GM21367 (cell line): ENCODE data around the gene RBFOX2.

Source experiments
- ATAC-seq: cut with Tn5 transposase; IDR thresholded peaks from one replicate; pipeline ENCODE4 v1.9.1; 2021; ENCODE audit not compliant: unreplicated experiment

RBFOX2 gene

GRCh38 chr22:35947794-35948425 is 80.7 kb downstream of the RBFOX2 start:
- ATAC-seq = no peak

- no peak for ATAC-seq
Measured at GRCh38 chr22:35944458-35944857, 84.2 kb downstream of the RBFOX2 start.

GRCh38 chr22:35940166-35940565 is 88.5 kb downstream of the RBFOX2 start:
- ATAC-seq = no peak

- ATAC-seq = no peak
Measured at GRCh38 chr22:35938226-35938625, 90.4 kb downstream of the RBFOX2 start.

- no peak for ATAC-seq
Measured at GRCh38 chr22:35930933-35931332, 97.7 kb downstream of the RBFOX2 start.

GRCh38 chr22:35928285-35928798 is 100.3 kb downstream of the RBFOX2 start:
- no peak for ATAC-seq

- ATAC-seq = no peak
Measured at GRCh38 chr22:35923026-35923425, 105.6 kb downstream of the RBFOX2 start.

GRCh38 chr22:35921777-35922176 is 106.8 kb downstream of the RBFOX2 start:
- ATAC-seq = no peak

GRCh38 chr22:35921044-35921443 is 107.6 kb downstream of the RBFOX2 start:
- ATAC-seq = no peak

- no peak for ATAC-seq
Measured at GRCh38 chr22:35919002-35919542, 109.6 kb downstream of the RBFOX2 start.

- ATAC-seq = no peak
Measured at GRCh38 chr22:35918456-35918855, 110.2 kb downstream of the RBFOX2 start.

GRCh38 chr22:35917651-35918050 is 111.0 kb downstream of the RBFOX2 start:
- ATAC-seq = no peak

GRCh38 chr22:35915477-35916013 is 113.1 kb downstream of the RBFOX2 start:
- no peak for ATAC-seq

- no peak for ATAC-seq
Measured at GRCh38 chr22:35914665-35915476, 113.8 kb downstream of the RBFOX2 start.

GRCh38 chr22:35914357-35914664 is 114.3 kb downstream of the RBFOX2 start:
- ATAC-seq = no peak

- no peak for ATAC-seq
Measured at GRCh38 chr22:35913925-35914324, 114.7 kb downstream of the RBFOX2 start.

GRCh38 chr22:35912658-35913057 is 116.0 kb downstream of the RBFOX2 start:
- no peak for ATAC-seq

- no peak for ATAC-seq
Measured at GRCh38 chr22:35911877-35912276, 116.7 kb downstream of the RBFOX2 start.

- no peak for ATAC-seq
Measured at GRCh38 chr22:35910926-35911325, 117.7 kb downstream of the RBFOX2 start.

- ATAC-seq = no peak
Measured at GRCh38 chr22:35910003-35910769, 118.4 kb downstream of the RBFOX2 start.

- ATAC-seq = no peak
Measured at GRCh38 chr22:35905894-35906293, 122.7 kb downstream of the RBFOX2 start.
